Measurements from ENCODE around the gene NECTIN4. TPM values are rescaled to one million over a fixed set of nuclear protein-coding genes. Genes with fewer than 3 reads are reported as not detected.

The NECTIN4 gene
- total RNA-seq, 1 donor from 2014 or later = not detected

- Mint-ChIP-seq H3K4me3 (no peak within 1 kb of the TSS), H3K27ac (no peak within 1 kb of the TSS), H3K27me3 (no peaks in the 10 kb centered on the region), H3K4me1 (peaks cover 33% of the 10 kb centered on the region), H3K36me3 (ENCODE audit: low read depth) (peaks cover 34% of the 10 kb centered on the region), H3K9me3 (no peaks in the 10 kb centered on the region)
- intact Hi-C loops (cut with micrococcal nuclease) = loop anchor here (1.0 to 2.0 kb wide), 8 partner anchors 14 to 296 kb away; partner anchors contain the start of genes ARHGAP30, B4GALT3, KLHDC9 and NIT1
- ChIA-PET CTCF (interaction anchor here (0.7 to 2.4 kb wide), 6 partner anchors 15 to 381 kb away, joined by 3 to 7 read pairs (median 5); partner anchors contain the start of genes NIT1 and PFDN2), POLR2A (interaction anchor here (0.5 to 3.5 kb wide), 25 partner anchors 8 to 1042 kb away, joined by 3 to 41 read pairs (median 5); partner anchors contain the start of genes ARHGAP30, B4GALT3, KLHDC9 and NDUFS2)
- TF ChIP-seq CTCF (IDR thresholded peaks at IDR 0.05) = no peak
- DNase-seq = peak; percentile 88
- ATAC-seq (ENCODE audit: low read depth) = peak; percentile 92
Observed at GRCh38 chr1:161132410-161133219, 43.3 kb upstream of the NECTIN4 start, which contains the start of gene DEDD. TSS of gene DEDD (minus strand) at chr1:161132667. CDS start at chr1:161124462, 8,205 bp downstream.

GRCh38 chr1:161131523-161132409 lies 42.4 kb upstream of the NECTIN4 start:
- DNase-seq (no peak), ATAC-seq (ENCODE audit: low read depth) (no peak)
- H3K9me3 Mint-ChIP-seq = no peaks in the 10 kb centered on the region
- intact Hi-C loops (cut with micrococcal nuclease) = loop anchor here (1.0 to 2.0 kb wide), 8 partner anchors 13 to 295 kb away; partner anchors contain the start of genes ARHGAP30, B4GALT3, KLHDC9 and NIT1
- H3K4me1 Mint-ChIP-seq = peaks cover 41% of the 10 kb centered on the region
- H3K27ac Mint-ChIP-seq = no peak overlapping the region
- no peak overlapping the region for H3K4me3 Mint-ChIP-seq
- H3K36me3 Mint-ChIP-seq (ENCODE audit: low read depth) = peaks cover 43% of the 10 kb centered on the region
- CTCF ChIA-PET = interaction anchor here (1.4 to 2.4 kb wide), 3 partner anchors 14 to 60 kb away, joined by 5 to 7 read pairs (median 5); partner anchors contain the start of genes NIT1 and PFDN2
- POLR2A ChIA-PET = interaction anchor here (0.6 to 3.5 kb wide), 20 partner anchors 7 to 1042 kb away, joined by 3 to 41 read pairs (median 6); partner anchors contain the start of genes ARHGAP30, B4GALT3, KLHDC9 and NDUFS2
- H3K27me3 Mint-ChIP-seq = no peaks in the 10 kb centered on the region
- TF ChIP-seq CTCF (IDR thresholded peaks at IDR 0.05) = no peak

GRCh38 chr1:161130266-161130665 lies 40.9 kb upstream of the NECTIN4 start:
- ChIA-PET CTCF (no interaction called here), POLR2A (interaction anchor here (0.6 to 1.0 kb wide), 2 partner anchors 9 to 20 kb away, joined by 3 to 4 read pairs; no protein-coding TSS in a partner anchor)
- ATAC-seq (ENCODE audit: low read depth) (no peak), DNase-seq (no peak)
- H3K27ac Mint-ChIP-seq = peak overlapping the region; percentile 13
- peaks cover 48% of the 10 kb centered on the region for H3K4me1 Mint-ChIP-seq
- peak overlapping the region; percentile 17 for H3K4me3 Mint-ChIP-seq
- no peak for TF ChIP-seq CTCF (IDR thresholded peaks at IDR 0.05)
- H3K36me3 Mint-ChIP-seq (ENCODE audit: low read depth) = peaks cover 51% of the 10 kb centered on the region
- no peaks in the 10 kb centered on the region for H3K9me3 Mint-ChIP-seq
- no peaks in the 10 kb centered on the region for H3K27me3 Mint-ChIP-seq
- intact Hi-C loops (cut with micrococcal nuclease) = no loop called here

GRCh38 chr1:161128591-161129420 lies 39.4 kb upstream of the NECTIN4 start:
- peaks cover 65% of the 10 kb centered on the region for H3K36me3 Mint-ChIP-seq (ENCODE audit: low read depth)
- ChIA-PET POLR2A (interaction anchor here (0.7 to 2.2 kb wide), 3 partner anchors 11 to 83 kb away, joined by 4 to 8 read pairs (median 6); partner anchors contain the start of genes NIT1, PFDN2 and USF1), CTCF (no interaction called here)
- DNase-seq (no peak), ATAC-seq (ENCODE audit: low read depth) (no peak)
- H3K4me1 Mint-ChIP-seq = peaks cover 46% of the 10 kb centered on the region
- intact Hi-C loops (cut with micrococcal nuclease) = no loop called here
- H3K27me3 Mint-ChIP-seq = no peaks in the 10 kb centered on the region
- no peaks in the 10 kb centered on the region for H3K9me3 Mint-ChIP-seq
- H3K4me3 Mint-ChIP-seq = no peak overlapping the region
- H3K27ac Mint-ChIP-seq = no peak overlapping the region
- no peak for TF ChIP-seq CTCF (IDR thresholded peaks at IDR 0.05)
